NCI-H1436 (cell line): Measurements from ENCODE around the gene DHRS7.
"Not testable (repeated sequence)": the region's sequence is repeated elsewhere in the genome, so short reads cannot be mapped to it uniquely, and the experiment has no call there.

Experiments
- DNase-seq: peaks from one replicate; lab custom pipeline; 2025; lab: John Stamatoyannopoulos, UW

The DHRS7 gene

DNA sequence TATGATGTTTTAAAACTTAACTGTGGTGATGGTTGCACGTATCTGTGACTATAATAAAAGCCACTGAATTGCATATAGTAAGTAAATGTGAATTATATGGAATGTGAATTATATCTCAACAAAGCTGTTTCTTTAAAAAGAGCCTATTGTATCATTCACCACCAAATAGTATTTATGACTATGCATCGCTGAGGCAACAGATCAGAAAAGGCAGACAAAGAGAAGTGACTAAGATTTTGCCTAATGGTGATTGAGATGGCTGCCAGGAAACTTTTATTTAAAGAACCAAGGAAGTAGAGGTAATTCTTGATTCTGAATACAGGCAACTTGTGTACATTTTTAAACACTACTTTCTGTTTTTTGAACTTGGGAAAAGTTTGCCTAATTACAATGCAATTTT is 31.7 kb downstream of the DHRS7 start:
- no peak for DNase-seq

DNA sequence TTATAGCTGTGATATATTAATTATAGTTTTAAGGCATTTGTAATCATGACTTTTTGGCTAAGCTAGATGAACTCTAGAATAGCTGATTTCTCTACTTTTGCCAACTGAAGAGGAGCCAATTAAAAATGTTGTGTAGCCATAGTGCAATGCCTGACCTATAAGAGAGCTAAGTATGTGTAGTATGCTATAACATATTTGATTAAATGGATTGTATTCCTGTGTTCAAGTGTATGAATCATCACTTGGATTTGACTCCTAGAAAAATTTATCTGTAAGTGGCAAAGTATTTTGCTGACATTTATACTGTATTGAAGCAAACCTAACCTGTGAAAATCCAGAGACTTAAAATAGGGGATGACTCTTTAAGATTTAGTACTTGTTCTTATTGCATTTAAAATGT is 39.3 kb downstream of the DHRS7 start:
- no peak for DNase-seq

DNA sequence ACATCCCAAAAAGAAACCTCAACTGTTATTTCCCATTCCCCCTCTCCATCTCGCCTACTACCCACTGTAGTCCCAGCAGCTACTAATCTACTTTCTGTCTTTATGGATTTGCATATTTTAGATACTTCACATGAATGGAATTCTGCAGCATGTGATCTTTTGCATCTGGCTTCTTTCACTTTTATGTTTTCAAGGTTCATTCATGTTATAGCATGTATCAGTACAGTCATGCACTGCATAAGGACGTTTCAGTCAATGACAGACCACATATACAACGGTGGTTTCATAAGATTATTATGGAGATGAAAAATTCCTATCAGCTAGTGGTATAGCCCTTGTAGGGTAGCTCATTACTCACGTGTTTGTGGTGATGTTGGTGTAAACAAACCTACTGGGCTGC is 49.0 kb downstream of the DHRS7 start:
- DNase-seq: no peak

DNA sequence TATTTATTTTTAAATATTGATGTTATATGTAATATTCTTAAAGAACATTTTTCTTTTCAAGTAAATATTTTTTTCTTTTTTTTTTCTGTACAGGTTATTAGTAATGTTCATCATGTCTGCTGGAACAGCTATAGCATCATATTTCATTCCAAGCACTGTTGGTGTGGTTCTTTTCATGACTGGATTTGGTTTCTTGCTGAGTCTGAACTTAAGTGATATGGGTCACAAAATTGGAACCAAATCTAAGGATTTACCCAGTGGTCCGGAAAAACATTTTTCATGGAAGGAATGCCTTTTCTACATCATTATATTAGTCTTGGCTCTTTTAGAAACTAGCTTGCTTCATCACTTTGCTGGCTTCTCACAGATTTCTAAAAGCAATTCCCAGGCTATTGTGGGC is 50.3 kb downstream of the DHRS7 start:
- no peak for DNase-seq

DNA sequence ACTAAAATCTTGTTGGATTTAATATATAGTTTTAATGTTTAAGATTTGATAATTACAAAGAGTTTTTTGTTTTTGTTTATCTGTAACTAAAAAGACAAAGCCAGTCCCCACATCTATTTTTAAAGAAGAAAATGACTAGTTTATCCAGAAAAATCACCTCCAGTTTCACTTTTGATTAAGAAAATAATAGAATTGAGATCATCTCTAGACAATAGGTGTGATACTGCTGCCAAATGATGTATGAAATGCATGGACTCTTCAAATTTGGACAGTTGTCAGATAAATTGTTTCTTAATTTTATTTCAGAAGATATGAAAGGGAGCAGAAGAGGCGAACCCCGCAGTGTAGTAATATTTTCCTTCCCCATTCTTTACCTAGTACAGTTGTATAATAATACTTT is 53.5 kb downstream of the DHRS7 start:
- DNase-seq: no peak

DNA sequence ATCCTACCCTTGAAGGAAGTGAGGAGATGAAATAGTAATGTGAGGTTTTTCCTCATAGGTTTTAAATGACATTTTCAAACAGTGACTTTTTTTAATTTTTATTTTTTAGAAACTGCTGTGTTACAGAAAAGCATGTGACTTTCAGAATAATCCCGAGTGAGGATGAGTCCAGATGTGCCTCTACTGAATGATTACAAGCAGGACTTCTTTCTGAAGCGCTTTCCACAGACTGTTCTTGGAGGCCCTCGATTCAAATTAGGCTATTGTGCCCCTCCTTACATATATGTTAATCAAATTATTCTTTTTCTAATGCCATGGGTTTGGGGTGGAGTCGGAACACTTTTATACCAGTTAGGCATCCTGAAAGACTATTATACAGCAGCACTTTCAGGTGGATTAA is 57.7 kb downstream of the DHRS7 start:
- no peak for DNase-seq

DNA sequence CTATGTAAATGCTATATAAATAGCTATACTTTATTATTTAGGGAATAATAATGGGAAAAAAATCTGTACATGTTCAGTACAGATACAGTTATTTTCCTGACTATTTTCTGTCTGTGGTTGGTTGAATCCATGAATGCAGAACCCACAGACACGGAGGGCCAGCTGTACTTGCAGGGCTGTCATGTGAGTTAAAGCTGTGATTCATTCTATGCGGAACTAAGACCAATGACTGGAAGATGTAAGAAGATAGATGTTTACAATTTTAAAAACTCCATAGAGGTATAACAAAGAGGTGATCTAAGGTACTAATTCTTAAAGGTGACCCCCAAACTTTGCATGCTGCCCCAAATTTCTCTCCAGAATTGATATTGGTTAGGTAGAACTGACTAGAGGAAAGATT is 58.9 kb downstream of the DHRS7 start:
- no peak for DNase-seq

DNA sequence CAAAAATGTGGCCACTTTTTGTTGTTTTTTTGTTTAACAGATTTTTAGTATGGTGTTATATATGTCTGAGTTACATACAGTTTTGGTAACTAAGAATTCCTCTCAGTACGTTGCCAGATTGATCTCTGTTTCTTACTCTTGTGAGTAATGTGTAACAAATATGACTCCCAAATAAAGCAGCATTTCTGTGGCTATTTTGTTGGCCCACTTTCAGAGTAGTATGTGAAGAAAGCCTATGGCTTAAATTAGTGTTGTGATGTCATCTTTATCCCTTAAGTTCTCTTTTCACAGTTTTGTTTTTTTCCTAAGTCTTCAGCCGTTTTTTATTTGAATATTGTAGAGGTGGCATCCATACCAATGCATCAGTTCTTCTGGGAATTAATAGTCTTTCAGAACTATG is 62.8 kb downstream of the DHRS7 start:
- no peak for DNase-seq

DNA sequence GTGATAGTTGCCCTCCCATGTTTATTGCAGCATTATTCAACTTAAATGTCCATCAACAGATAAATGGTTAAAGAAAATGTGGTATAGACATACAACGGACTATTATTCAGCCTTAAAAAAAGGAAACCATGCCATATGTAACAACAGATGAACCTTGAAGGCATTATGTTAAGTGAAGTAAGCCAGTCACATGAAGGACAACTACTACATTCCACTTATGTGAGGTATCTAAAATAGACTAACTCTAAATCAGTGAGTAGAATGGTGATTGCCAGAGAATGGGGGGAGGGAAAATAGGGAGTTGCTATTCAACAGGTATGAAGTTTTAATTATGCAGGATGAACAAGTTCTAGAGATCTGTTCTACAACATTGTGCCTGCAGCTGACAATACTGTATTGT is 63.4 kb downstream of the DHRS7 start:
- no peak for DNase-seq

DNA sequence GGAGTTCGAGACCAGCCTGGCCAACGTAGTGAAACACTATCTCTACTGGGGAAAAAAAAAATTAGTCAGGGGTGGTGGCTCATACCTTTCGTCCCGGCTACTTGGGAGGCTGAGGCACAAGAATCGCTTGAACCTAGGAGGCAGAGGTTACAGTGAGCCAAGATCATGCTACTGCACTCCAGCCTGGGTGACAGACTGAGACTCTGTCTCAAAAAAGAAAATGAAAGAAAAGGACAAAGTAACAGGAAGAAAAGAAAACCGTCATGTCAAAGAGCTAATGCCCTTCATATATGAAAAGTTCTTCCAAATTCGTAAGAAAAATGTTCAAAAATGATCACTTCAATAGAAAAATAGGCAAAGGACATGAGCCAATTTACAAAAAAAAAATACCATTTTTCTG is 65.3 kb downstream of the DHRS7 start:
- DNase-seq: not testable (repeated sequence)

DNA sequence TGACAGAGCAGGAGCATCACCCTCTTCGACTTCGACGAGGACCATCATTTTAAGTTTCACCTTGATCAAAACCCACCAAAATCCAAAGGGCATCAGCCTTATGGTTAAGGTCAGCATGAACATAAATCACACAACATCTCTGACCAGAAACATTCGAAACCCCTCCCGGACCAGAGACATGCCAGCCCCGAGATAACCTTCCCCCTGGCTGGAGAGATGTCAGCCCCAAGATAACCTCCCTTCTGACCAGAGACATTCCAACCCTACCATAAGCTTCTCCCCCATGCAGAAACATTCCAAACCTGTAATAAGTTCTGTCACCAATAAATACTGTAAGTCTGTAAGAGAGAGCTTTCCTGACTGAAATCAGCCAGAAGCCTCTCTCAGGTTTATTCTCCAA is 67.2 kb downstream of the DHRS7 start:
- no peak for DNase-seq

DNA sequence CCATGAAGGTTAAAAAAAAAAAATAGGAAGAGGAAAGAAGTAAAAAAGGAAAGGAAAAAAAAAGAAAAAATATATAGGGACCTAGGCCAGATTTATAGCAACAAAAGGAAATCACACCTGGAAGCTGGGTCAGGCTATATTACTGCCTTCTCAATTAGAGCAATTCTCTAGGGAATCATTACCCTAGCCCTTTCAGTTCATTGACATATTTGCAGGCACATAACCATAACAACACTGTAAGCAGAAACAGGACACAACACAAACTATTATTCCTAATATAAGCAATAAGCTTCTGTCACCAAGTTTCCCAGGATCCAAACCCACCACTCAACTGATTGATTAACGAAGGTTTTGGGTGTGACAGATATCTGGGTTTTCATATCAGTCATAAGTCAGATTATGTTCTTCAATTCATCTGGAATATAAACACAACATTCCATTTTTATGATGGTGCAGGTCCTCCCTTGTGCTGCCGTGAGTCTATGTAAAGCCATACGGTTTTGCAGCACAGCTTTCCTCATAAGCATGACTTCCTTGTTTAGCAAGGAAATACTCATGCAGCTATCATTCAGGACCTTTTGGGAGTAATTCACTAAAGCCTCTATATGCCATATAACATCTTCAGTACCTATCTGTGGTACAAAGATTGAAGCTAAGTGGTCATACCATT is 69.3 kb downstream of the DHRS7 start:
- DNase-seq: peak; percentile 31

DNA sequence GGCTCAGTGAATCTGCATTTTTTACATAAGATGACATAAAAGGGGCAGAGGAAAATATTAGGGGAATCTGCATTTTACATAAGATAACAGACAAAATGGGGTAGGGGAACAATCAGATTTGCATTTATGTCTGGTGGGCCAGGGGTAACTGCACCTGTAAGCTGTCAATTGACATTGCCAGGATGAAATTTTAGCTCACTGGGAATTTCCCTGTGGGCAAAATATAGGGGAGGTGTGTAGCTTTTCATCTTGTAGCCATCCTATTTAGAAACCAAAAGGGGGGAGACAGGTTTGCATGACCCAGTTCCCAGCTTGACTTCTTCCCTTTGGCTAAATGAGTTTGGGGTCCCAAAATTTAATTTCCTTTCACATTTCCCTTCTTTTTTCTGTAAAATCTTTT is 70.0 kb downstream of the DHRS7 start:
- DNase-seq: no peak

DNA sequence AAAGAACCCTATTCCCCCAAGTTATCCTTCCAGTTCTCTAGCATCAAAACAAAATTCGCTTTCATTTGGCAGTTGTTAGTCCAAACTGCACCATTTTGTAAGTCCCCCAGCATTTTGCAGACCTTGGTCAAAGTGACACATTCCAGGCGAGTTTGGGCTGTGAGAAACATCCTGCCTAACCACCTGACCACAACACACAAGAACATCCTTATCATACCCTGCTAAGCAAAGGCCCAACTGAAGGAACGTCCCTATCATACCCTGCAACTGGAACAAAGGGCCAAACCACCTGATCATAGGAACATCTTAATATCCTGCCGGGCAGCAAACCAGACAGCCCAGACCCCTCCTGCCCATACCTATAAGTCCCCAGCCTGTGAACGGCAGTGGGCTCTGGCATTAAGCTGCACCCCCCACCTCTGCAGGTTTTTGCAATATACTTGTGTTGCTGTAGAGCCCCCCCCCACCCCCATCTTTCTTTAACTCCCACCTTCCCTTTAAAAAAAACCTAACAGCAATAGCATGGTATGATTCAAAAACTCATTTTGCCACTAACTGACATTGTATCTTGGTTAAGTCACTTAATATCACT is 70.8 kb downstream of the DHRS7 start:
- DNase-seq: no peak
